ENCODE data around the gene EPOP. TPM values are rescaled to one million over a fixed set of nuclear protein-coding genes. Genes with fewer than 3 reads are reported as not detected.
A peak's percentile ranks its signal among the peaks of the same experiment; 100 is the strongest.

Gene EPOP
- total and polyA plus RNA-seq, 2 of the 13 experiments (the other 11 are each of a cell fraction or from before 2014, with no cell fraction given) = 14.7 to 37.8 TPM

- no peak for TF ChIP-seq ZUFSP (CRISPR knock-in tag; IDR thresholded peaks at IDR 0.05; ENCODE audit: borderline replicate concordance)
- TF ChIP-seq DNMT1 (CRISPR knock-in tag; IDR thresholded peaks at IDR 0.05) = no peak
- TF ChIP-seq ARID2 (CRISPR knock-in tag; IDR thresholded peaks at IDR 0.05; ENCODE audit: borderline replicate concordance) = 0 out of 2 replicates have a peak, but pooled peaks have one; percentile 52
- TF ChIP-seq ZNF34 (CRISPR knock-in tag; IDR thresholded peaks at IDR 0.05; ENCODE audit: borderline replicate concordance) = 0 out of 2 replicates have a peak, but pooled peaks have one; percentile 55
- no peak for TF ChIP-seq TCF12 (IDR thresholded peaks at IDR 0.05)
- TF ChIP-seq TCF12 (CRISPR knock-in tag; IDR thresholded peaks at IDR 0.05) = peak; percentile 86
- no peak for TF ChIP-seq SMARCC2 (IDR thresholded peaks at IDR 0.05)
- TF ChIP-seq ZNF777 (CRISPR knock-in tag; IDR thresholded peaks at IDR 0.05) = no peak
- no peak for TF ChIP-seq TFDP1 (CRISPR knock-in tag; IDR thresholded peaks at IDR 0.05; ENCODE audit: borderline replicate concordance)
- TF ChIP-seq ZBTB38 (CRISPR knock-in tag; IDR thresholded peaks at IDR 0.05) = no peak
- TF ChIP-seq ZSCAN21 (CRISPR knock-in tag; IDR thresholded peaks at IDR 0.05; ENCODE audit: borderline replicate concordance) = no peak
- 0 out of 2 replicates have a peak, but pooled peaks have one; percentile 55 for TF ChIP-seq ZBTB37 (CRISPR knock-in tag; IDR thresholded peaks at IDR 0.05)
- 0 out of 2 replicates have a peak, but pooled peaks have one; percentile 41 for TF ChIP-seq ZNF788 (CRISPR knock-in tag; IDR thresholded peaks at IDR 0.05; ENCODE audit: borderline replicate concordance)
- TF ChIP-seq ZNF7 (CRISPR knock-in tag; IDR thresholded peaks at IDR 0.05) = no peak
- peak; percentile 42; the same call in 1 of the 2 replicates for TF ChIP-seq ZNF230 (CRISPR knock-in tag; IDR thresholded peaks at IDR 0.05)
- no peak for TF ChIP-seq ZBTB21 (CRISPR knock-in tag; IDR thresholded peaks at IDR 0.05)
- no peak for TF ChIP-seq ZBTB8A (CRISPR knock-in tag; IDR thresholded peaks at IDR 0.05; ENCODE audit: borderline replicate concordance, low read depth)
- TF ChIP-seq JARID2 (CRISPR knock-in tag; IDR thresholded peaks at IDR 0.05; ENCODE audit: insufficient replicate concordance) = no peak
- TF ChIP-seq ZIK1 (CRISPR knock-in tag; IDR thresholded peaks at IDR 0.05; ENCODE audit: borderline replicate concordance, low read depth) = no peak; the same call in 1 of the 2 replicates
- TF ChIP-seq PREB (CRISPR knock-in tag; IDR thresholded peaks at IDR 0.05) = no peak
- TF ChIP-seq POLR2G (IDR thresholded peaks at IDR 0.05; ENCODE audit: low read depth, low read length) = peak; percentile 71
- TF ChIP-seq NFYB (CRISPR knock-in tag; IDR thresholded peaks at IDR 0.05) = no peak
- no peak for TF ChIP-seq ZNF367 (CRISPR knock-in tag; IDR thresholded peaks at IDR 0.05; ENCODE audit: borderline replicate concordance)
- TF ChIP-seq STAT5B (CRISPR knock-in tag; IDR thresholded peaks at IDR 0.05) = no peak
Observed at GRCh38 chr17:38705803-38706504, 31.2 kb upstream of the EPOP start (continued).
